AG04450 (cell line): Measurements from ENCODE around the gene PTPRS. TPM values are rescaled to one million over a fixed set of nuclear protein-coding genes. Genes with fewer than 3 reads are reported as not detected.

Experiments used
- CTCF ChIA-PET: fragments of 300-600, 350-600 bp; formaldehyde crosslinking; extraction: SDS; loops from one replicate; lab custom pipeline; 2022; ENCODE audit warnings: antibody characterized with exemption, inconsistent platforms; lab: Charles Lee
- POLR2A ChIA-PET: fragments of 350-600 bp; formaldehyde crosslinking; extraction: SDS; loops from one replicate; lab custom pipeline; 2021; ENCODE audit warnings: antibody characterized with exemption, inconsistent platforms; lab: Yijun Ruan, JAX
- DNase-seq: peaks from one replicate; pipeline ENCODE4 v3.0.0-alpha.2; 2011; ENCODE audit warnings: low read depth, low spot score
- H3K27ac ChIP-seq: one replicate; pipeline ENCODE4 v1.5.1; 2012; ENCODE audit warnings: low read depth, low read length, control low read depth
- H3K27me3 ChIP-seq: one replicate; pipeline ENCODE4 v1.6.0; 2012; ENCODE audit warnings: low read length; ENCODE audit not compliant: control insufficient read depth, insufficient read depth
- H3K4me3 ChIP-seq: 2 replicates; pipeline ENCODE4 v1.5.1; 2011; ENCODE audit warnings: mild to moderate bottlenecking, low read depth, low read length, control low read depth
- H3K9me3 ChIP-seq: 2 replicates; pipeline ENCODE4 v1.5.1; 2012; ENCODE audit warnings: low read length; ENCODE audit not compliant: control insufficient read depth, insufficient read depth
- polyA plus RNA-seq: library from polyadenylated mRNA; depleted of rRNA; stranded (reverse); fragments of >200 nt; gene quantifications from 2 replicates; pipeline ENCODE4 v1.2.3, GENCODE V29; 2011
- TF ChIP-seq, protein P1 (sequence below): IDR thresholded peaks from 2 replicates; pipeline ENCODE4 v1.5.1; 2011; ENCODE audit warnings: low read depth, low read length, control low read depth, inconsistent platforms

The PTPRS gene
- polyA plus RNA-seq, 1 experiment: 26.5 TPM

DNA sequence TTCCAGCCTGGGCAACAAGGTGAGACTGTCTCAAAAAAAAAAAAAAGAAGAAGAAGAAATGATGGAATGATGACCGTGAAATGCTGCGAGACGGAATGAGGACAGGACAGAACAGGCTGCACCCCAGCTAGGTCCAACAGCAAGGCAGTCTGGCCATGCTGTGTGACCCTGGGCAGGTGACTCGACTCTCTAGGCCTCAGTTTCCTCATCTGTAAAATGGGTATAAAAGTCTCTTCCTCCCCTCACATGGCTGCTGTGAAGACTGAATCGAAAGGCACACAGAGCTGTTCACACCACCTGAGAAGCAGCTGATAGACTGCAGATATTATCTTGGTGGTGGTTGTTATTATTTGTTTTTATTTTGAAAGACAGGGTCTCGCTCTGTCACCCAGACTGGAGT lies 22.3 kb downstream of the PTPRS start:
- Histone ChIP-seq H3K9me3 (no peaks in the 10 kb centered on the region; the same call in 1 of the 2 replicates), H3K4me3 (no peak overlapping the region), H3K27ac (no peak overlapping the region), H3K27me3 (no peaks in the 10 kb centered on the region)
- POLR2A ChIA-PET: interaction anchor here (0.7 to 1.5 kb wide), 3 partner anchors 8 to 97 kb away, joined by 3 to 4 read pairs (median 3); no protein-coding TSS in a partner anchor
- TF ChIP-seq, protein P1, sequence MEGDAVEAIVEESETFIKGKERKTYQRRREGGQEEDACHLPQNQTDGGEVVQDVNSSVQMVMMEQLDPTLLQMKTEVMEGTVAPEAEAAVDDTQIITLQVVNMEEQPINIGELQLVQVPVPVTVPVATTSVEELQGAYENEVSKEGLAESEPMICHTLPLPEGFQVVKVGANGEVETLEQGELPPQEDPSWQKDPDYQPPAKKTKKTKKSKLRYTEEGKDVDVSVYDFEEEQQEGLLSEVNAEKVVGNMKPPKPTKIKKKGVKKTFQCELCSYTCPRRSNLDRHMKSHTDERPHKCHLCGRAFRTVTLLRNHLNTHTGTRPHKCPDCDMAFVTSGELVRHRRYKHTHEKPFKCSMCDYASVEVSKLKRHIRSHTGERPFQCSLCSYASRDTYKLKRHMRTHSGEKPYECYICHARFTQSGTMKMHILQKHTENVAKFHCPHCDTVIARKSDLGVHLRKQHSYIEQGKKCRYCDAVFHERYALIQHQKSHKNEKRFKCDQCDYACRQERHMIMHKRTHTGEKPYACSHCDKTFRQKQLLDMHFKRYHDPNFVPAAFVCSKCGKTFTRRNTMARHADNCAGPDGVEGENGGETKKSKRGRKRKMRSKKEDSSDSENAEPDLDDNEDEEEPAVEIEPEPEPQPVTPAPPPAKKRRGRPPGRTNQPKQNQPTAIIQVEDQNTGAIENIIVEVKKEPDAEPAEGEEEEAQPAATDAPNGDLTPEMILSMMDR: no peak
- DNase-seq: no peak
- CTCF ChIA-PET: no interaction called here

DNA sequence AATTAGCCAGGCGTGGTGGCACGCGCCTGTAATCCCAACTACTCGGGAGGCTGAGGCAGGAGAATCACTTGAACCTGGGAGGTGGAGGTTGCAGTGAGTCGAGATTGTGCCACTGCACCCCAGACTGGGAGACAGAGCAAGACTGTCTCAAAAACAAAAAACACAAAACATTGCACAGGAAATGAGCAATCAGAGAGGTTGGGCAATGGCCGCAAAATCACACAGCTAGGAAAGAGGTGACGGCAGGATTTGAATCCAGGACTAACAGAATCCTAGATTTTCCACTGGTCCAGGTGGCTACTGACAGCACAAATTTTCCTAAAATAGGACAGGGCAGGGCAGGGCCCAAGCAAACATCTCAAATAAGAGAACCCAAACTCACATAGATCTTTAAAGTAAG lies 23.3 kb downstream of the PTPRS start:
- no peaks in the 10 kb centered on the region for H3K27me3 ChIP-seq
- no peak for DNase-seq
- ChIA-PET CTCF (no interaction called here), POLR2A (interaction anchor here (1.5 kb wide), 1 partner anchor 8 kb away, joined by 3 read pairs; no protein-coding TSS in a partner anchor)
- H3K4me3 ChIP-seq: no peak overlapping the region
- H3K27ac ChIP-seq: no peak overlapping the region
- no peaks in the 10 kb centered on the region; the same call in 1 of the 2 replicates for H3K9me3 ChIP-seq
- TF ChIP-seq, protein P1: no peak

DNA sequence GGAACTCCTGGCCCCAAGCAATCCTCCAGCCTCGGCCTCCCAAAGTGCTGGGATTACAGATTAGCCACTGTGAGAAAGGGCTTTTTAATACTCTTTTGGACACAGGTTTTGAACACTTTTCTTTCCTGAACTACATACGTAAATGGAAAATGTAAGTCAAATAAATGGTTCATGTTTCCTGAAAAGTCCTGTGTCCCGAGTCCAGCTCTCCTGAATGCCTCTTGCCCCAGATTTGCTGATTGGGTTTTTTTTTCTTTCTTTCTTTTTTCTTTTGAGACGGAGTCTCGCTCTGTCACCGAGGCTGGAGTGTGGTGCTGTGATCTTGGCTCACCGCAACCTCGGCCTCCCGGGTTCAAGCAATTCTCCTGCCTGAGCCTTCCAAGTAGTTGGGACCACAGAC lies 24.5 kb downstream of the PTPRS start:
- no peaks in the 10 kb centered on the region for H3K27me3 ChIP-seq
- no peak overlapping the region for H3K27ac ChIP-seq
- ChIA-PET CTCF (no interaction called here), POLR2A (no interaction called here)
- no peak for DNase-seq
- TF ChIP-seq, protein P1: no peak
- H3K4me3 ChIP-seq: no peak overlapping the region
- H3K9me3 ChIP-seq: no peaks in the 10 kb centered on the region; the same call in 1 of the 2 replicates

DNA sequence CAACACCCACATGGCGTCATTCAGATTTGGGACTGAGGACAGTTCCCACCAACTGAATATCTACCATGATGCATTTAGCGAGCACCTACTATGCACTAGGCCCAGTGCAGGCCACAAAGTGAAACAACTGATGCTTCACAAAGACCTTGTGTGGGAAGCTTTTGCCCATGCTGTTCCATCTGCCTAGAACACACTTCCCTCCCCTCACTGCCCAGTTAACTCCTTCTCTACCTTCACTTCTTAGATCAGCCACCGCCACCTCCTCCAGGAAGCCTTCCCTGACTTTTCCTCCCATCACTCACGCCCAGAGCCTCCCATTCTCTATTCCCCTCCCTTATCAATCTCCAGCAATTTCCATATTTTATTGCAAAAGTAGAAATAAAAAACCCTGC lies 25.7 kb downstream of the PTPRS start:
- H3K27me3 ChIP-seq: no peaks in the 10 kb centered on the region
- H3K4me3 ChIP-seq: no peak overlapping the region
- no peaks in the 10 kb centered on the region; the same call in 1 of the 2 replicates for H3K9me3 ChIP-seq
- ChIA-PET CTCF (no interaction called here), POLR2A (no interaction called here)
- TF ChIP-seq, protein P1: no peak
- DNase-seq: no peak
- no peak overlapping the region for H3K27ac ChIP-seq

DNA sequence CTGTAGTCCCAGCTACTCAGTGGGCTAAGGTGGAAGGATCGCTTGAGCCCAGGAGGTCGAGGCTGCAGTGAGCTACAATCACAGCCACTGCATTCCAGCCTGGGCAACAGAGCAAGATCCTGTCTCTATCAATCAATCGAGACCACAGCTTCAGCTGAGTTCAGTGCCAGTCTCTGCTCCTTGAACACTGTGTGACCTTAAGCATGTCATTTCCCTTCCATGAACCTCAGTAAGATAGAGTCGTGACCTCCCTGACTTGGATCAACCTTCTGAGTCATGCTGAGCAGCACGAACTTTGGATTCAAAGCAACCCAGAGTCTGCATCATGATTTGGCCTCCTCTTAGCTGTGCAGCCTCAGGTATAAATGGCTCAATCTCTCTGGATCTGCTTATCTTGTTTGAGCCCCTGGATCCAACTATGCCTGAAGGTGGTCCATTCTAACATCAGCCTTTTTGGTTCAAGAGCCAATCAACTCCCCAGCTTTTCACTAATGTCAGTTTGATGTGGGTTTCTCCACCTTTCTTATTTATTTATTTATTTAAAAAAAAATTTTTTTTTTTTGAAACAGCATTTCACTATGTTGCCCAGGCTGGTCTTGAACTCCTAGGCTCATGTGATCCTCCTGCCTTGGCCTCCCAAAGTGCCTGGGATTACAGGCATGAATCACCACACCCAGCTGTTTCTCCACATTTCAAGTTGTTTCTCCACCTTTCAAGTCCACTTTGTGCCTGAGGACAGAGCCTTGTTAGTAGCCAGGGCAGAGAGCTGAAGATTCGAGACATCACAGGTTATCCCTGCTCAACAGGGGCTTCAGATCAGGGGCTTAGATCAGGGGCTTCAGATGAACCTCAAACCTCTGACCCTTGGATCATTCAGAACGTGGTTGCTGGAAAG lies 26.4 kb downstream of the PTPRS start:
- no peaks in the 10 kb centered on the region for H3K27me3 ChIP-seq
- DNase-seq: no peak
- no peaks in the 10 kb centered on the region; the same call in 1 of the 2 replicates for H3K9me3 ChIP-seq
- ChIA-PET POLR2A (no interaction called here), CTCF (no interaction called here)
- TF ChIP-seq, protein P1: no peak
- no peak overlapping the region for H3K27ac ChIP-seq
- H3K4me3 ChIP-seq: no peak overlapping the region
